Lung (tissue), 12 donors: ENCODE results near the gene TIA1. TPM values are rescaled to one million over a fixed set of nuclear protein-coding genes. Genes with fewer than 3 reads are reported as not detected.

Experiments
- ATAC-seq: fragments of 200-7000 bp; cut with Tn5 transposase; one replicate; pipeline ENCODE4 v1.9.1; 2020; ENCODE audit warnings: moderate number of reproducible peaks; ENCODE audit not compliant: insufficient read depth, low FRiP score
- DNase-seq, 3 donors: peaks; one replicate each; pipeline ENCODE4 v3.0.0-alpha.2; 2013 to 2017
- H3K27ac ChIP-seq, 2 donors: one replicate each; pipeline ENCODE4 v1.5.1; 2013; ENCODE audit warnings: mild to moderate bottlenecking in 2 of 2, moderate library complexity in 2 of 2, control low read depth in 1 of 2, inconsistent platforms in 1 of 2, low read depth in 1 of 2, low read length in 1 of 2
- H3K27me3 ChIP-seq, 3 donors: one replicate each; pipeline ENCODE4 v1.5.1; 2013; ENCODE audit warnings: low read length in 2 of 3; ENCODE audit not compliant: control insufficient read depth in 3 of 3, insufficient read depth in 3 of 3
- H3K36me3 ChIP-seq, 4 donors: one replicate each; pipeline ENCODE4 v1.5.1; 2013; ENCODE audit warnings: low read length in 4 of 4, mild to moderate bottlenecking in 1 of 4, moderate library complexity in 1 of 4; ENCODE audit not compliant: control insufficient read depth in 4 of 4, insufficient read depth in 4 of 4
- H3K4me1 ChIP-seq, 5 donors: one replicate each; pipeline ENCODE4 v1.5.1; 2013; ENCODE audit warnings: low read length in 5 of 5, mild to moderate bottlenecking in 2 of 5, moderate library complexity in 1 of 5; ENCODE audit not compliant: control insufficient read depth in 5 of 5, insufficient read depth in 5 of 5
- H3K4me3 ChIP-seq: one replicate; pipeline ENCODE4 v1.5.1; 2013; ENCODE audit warnings: mild to moderate bottlenecking, control low read depth, moderate library complexity
- H3K9ac ChIP-seq, 2 donors: one replicate each; pipeline ENCODE4 v1.5.1; 2013; ENCODE audit warnings: low read length in 2 of 2, control low read depth in 1 of 2; ENCODE audit not compliant: insufficient read depth in 1 of 2
- H3K9me3 ChIP-seq, 4 donors: one replicate each; pipeline ENCODE4 v1.5.1; 2013; ENCODE audit warnings: low read length in 3 of 4, mild to moderate bottlenecking in 1 of 4, moderate library complexity in 1 of 4; ENCODE audit not compliant: control insufficient read depth in 4 of 4, insufficient read depth in 3 of 4
- WGBS, 2 donors: extraction: QIAGEN DNeasy Blood & Tissue Kit; methylation state at CpG; one replicate each; pipeline ENCODE4 v1.1.7; 2013; 5-methylcytosine and 5-hydroxymethylcytosine counted together
- polyA plus RNA-seq, 2 donors: library from polyadenylated mRNA; stranded (reverse); fragments of 200-250 nt; gene quantifications; one replicate each; pipeline ENCODE4 v1.2.1, GENCODE V29; 2013
- total RNA-seq, 2 donors: library from RNA; depleted of rRNA in 1 of 2; stranded (reverse); fragments of >200 nt in 1 of 2; gene quantifications; one replicate each; pipeline ENCODE4 v1.2.1, GENCODE V29; 2014 to 2021
- TF ChIP-seq, protein P1 (sequence below): IDR thresholded peaks from 2 replicates; pipeline ENCODE4 v1.5.1; 2012; ENCODE audit warnings: mild to moderate bottlenecking; ENCODE audit errors: control extremely low read depth, extremely low read depth
- donor health status: control.
- donor health status: control.
- donor health status: Bipolar disorder and iron deficiency.
- donor health status: healthy.
- donor health status: DM: yes; HTN: yes; CAD: no.

The TIA1 gene
- total and polyA plus RNA-seq, 4 donors: 31.5 to 403 (median 65.2) TPM

DNA sequence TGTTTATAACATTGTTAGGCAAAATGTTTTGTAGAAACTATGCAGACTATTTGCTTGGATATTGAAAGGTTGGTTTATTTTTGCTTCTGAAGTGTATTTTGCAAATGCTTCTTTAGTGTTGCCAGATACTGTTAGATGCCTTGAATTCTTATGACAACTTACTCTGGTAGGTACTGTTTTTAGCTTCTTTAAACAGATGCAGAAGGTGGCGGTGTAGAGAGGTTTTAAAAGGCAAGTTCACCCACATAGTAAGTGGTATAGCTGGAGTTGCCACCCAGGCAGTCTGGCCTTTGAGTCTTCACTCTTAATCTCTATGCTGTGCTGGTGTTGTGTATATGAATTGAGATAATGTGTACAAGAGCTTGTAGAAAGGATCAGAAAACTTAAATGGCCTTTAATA is 13.1 kb upstream of the TIA1 start:
- Histone ChIP-seq H3K4me3 (no peak overlapping the region), H3K4me1 (peaks cover 0 to 19% (median 8%) of the 10 kb centered on the region in 5 donors), H3K9me3 (peaks cover 0 to 2% (median 0%) of the 10 kb centered on the region in 4 donors), H3K27me3 (no peaks in the 10 kb centered on the region), H3K36me3 (peaks cover 4 to 36% (median 16%) of the 10 kb centered on the region in 4 donors), H3K9ac (no peak overlapping the region), H3K27ac (no peak overlapping the region)
- no peak for ATAC-seq
- WGBS, 2 donors: 79 to 91% methylated on average over 1 of the region's 1 CpG
- TF ChIP-seq, protein P1, sequence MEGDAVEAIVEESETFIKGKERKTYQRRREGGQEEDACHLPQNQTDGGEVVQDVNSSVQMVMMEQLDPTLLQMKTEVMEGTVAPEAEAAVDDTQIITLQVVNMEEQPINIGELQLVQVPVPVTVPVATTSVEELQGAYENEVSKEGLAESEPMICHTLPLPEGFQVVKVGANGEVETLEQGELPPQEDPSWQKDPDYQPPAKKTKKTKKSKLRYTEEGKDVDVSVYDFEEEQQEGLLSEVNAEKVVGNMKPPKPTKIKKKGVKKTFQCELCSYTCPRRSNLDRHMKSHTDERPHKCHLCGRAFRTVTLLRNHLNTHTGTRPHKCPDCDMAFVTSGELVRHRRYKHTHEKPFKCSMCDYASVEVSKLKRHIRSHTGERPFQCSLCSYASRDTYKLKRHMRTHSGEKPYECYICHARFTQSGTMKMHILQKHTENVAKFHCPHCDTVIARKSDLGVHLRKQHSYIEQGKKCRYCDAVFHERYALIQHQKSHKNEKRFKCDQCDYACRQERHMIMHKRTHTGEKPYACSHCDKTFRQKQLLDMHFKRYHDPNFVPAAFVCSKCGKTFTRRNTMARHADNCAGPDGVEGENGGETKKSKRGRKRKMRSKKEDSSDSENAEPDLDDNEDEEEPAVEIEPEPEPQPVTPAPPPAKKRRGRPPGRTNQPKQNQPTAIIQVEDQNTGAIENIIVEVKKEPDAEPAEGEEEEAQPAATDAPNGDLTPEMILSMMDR: no peak
- no peak for DNase-seq

DNA sequence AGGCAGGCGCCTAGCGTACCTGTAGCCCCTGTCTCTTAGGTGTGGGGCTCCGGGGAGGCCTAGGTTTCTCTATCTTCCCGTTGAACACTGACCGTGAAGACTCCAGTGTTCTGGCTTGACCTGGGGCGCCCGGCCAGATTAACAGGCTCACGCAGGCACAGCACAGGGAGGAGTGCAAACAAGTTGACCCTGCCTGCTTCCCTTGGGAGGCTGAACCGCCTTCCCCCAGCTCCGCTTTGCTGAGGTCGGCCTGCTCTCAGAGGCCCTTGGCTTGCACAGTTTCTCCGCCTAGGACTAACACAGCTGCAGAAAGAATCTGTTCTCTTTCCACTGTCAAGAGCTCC is 10.1 kb upstream of the TIA1 start:
- H3K27me3 ChIP-seq: no peaks in the 10 kb centered on the region
- peak overlapping the region; percentile 94 for H3K4me3 ChIP-seq
- H3K9me3 ChIP-seq: peaks cover 0 to 2% (median 0%) of the 10 kb centered on the region in 4 donors
- peak overlapping the region; percentile 74 to 94 for H3K27ac ChIP-seq
- H3K36me3 ChIP-seq: peaks cover 0 to 20% (median 10%) of the 10 kb centered on the region in 4 donors
- WGBS, 2 donors: 7 to 22% methylated on average over 12 of the region's 12 CpGs
- ATAC-seq (peak; percentile 25), DNase-seq (peak in 2 of 3 donors; percentile 50 to 73)
- peaks cover 0 to 19% (median 8%) of the 10 kb centered on the region in 5 donors for H3K4me1 ChIP-seq
- TF ChIP-seq, protein P1: no peak
- H3K9ac ChIP-seq: peak overlapping the region; percentile 46 to 47

DNA sequence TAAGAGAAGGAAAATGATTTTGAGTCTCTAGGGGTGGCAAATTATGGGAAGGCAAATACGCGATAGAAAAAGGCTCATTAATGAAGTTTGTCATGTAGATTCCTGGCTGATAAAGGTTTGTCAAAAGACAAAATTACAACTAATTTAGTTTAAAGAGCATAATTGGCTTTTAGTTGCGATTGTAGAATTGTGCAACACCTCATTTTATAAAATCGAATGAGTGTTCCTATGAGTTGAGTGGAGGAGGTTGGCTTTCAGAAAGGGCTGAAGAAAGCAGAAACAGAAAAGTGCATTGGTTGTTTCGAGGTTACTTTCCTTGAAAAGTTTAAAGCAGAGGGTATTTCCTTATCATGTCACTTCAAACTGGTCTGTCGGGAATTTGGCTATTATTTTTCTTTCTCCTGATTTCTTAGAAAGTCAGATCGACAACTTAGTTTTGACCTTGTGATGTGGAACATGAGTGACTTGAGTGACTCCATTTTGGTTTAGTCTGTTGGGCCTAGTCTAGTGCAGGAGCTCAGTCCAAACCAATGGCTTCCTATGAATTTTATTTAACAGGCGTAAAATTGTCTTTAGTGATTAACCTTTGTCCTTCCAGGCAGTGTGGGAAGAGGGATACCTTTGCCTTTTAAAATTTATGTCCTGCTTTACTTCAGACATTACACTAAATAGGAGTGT is 7.3 kb upstream of the TIA1 start:
- TF ChIP-seq, protein P1: no peak
- Histone ChIP-seq H3K27me3 (no peaks in the 10 kb centered on the region), H3K4me1 (peaks cover 0 to 19% (median 5%) of the 10 kb centered on the region in 5 donors), H3K27ac (no peak overlapping the region), H3K9ac (no peak overlapping the region), H3K9me3 (peaks cover 0 to 2% (median 0%) of the 10 kb centered on the region in 4 donors), H3K36me3 (peaks cover 0 to 3% (median 1%) of the 10 kb centered on the region in 4 donors), H3K4me3 (no peak overlapping the region)
- ATAC-seq (no peak), DNase-seq (no peak)
- WGBS, 2 donors: 92 to 94% methylated on average over 8 of the region's 8 CpGs
